ENCODE results near the gene CCL22. TPM values are rescaled to one million over a fixed set of nuclear protein-coding genes. Genes with fewer than 3 reads are reported as not detected.

CCL22 gene
- total RNA-seq, 1 donor from 2014 or later: 0.49 TPM

DNA sequence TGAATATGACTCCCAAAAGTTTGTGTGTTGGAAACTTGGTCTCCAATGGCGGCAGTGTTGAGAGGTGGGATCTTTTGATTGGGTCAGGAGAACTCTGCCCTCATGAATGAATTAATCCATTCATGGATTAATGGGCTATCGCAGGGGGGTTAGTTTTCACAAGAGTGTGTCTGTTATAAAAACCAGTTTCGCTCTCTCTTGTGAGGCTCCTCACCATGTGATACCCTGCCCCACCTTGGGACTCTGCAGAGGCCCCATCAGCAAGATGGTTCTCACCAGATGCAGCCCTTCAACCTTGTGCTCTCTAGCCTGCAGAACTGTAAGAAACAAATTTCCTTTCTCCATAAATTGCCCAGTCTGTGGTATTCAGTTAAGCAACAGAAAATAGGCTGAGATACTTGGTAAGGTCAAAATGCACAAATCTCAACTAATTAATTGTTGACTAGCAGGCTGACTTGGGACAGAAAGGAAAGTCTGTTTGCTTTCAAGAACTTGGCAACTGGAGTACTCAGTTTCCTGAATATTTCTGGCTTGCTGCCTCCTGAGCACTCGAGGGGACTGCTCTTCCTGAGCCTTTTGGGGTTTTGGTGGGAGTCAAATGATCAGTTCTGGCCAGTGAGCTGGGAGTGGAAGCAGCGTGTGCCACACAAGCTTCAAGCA is 32.2 kb downstream of the CCL22 start:
- no peaks in the 10 kb centered on the region for H3K9me3 ChIP-seq

GRCh38 chr16:57391300-57391699 is 32.7 kb downstream of the CCL22 start:
- no peak for TF ChIP-seq POLR2A (IDR thresholded peaks at IDR 0.05)
- TF ChIP-seq POLR2AphosphoS5 (IDR thresholded peaks at IDR 0.05; ENCODE audit: insufficient read depth in 1 of 2, low read depth in 1 of 2): no peak
- no peak for TF ChIP-seq CTCF (IDR thresholded peaks at IDR 0.05)
- Histone ChIP-seq H3K4me1 (peaks cover 16% of the 10 kb centered on the region), H3K4me3 (no peak overlapping the region), H3K36me3 (no peaks in the 10 kb centered on the region), H3K9me3 (no peaks in the 10 kb centered on the region), H3K27me3 (no peaks in the 10 kb centered on the region), H3K27ac (no peak overlapping the region)
- intact Hi-C loops (cut with DNase I): no loop called here
- no peak for DNase-seq (ENCODE audit: extremely low spot score in 2 of 2)

More for the DNA sequence above, 32.2 kb downstream of the CCL22 start:
- Histone ChIP-seq H3K27ac (no peak overlapping the region), H3K27me3 (no peaks in the 10 kb centered on the region), H3K36me3 (no peaks in the 10 kb centered on the region), H3K4me1 (peaks cover 19% of the 10 kb centered on the region), H3K4me3 (no peak overlapping the region)
- DNase-seq (ENCODE audit: extremely low spot score in 2 of 2): no peak
- intact Hi-C loops (cut with DNase I): no loop called here
- TF ChIP-seq POLR2A (IDR thresholded peaks at IDR 0.05): no peak
- no peak for TF ChIP-seq CTCF (IDR thresholded peaks at IDR 0.05)
- no peak for TF ChIP-seq POLR2AphosphoS5 (IDR thresholded peaks at IDR 0.05; ENCODE audit: insufficient read depth in 1 of 2, low read depth in 1 of 2)

GRCh38 chr16:57391708-57392107 is 33.1 kb downstream of the CCL22 start:
- intact Hi-C loops (cut with DNase I): no loop called here
- DNase-seq (ENCODE audit: extremely low spot score in 2 of 2): no peak
- no peaks in the 10 kb centered on the region for H3K9me3 ChIP-seq
- no peak overlapping the region for H3K27ac ChIP-seq
- no peaks in the 10 kb centered on the region for H3K27me3 ChIP-seq
- no peaks in the 10 kb centered on the region for H3K36me3 ChIP-seq
- peaks cover 12% of the 10 kb centered on the region for H3K4me1 ChIP-seq
- TF ChIP-seq CTCF (IDR thresholded peaks at IDR 0.05) (no peak), POLR2A (IDR thresholded peaks at IDR 0.05) (no peak), POLR2AphosphoS5 (IDR thresholded peaks at IDR 0.05; ENCODE audit: insufficient read depth in 1 of 2, low read depth in 1 of 2) (no peak)
- H3K4me3 ChIP-seq: no peak overlapping the region

DNA sequence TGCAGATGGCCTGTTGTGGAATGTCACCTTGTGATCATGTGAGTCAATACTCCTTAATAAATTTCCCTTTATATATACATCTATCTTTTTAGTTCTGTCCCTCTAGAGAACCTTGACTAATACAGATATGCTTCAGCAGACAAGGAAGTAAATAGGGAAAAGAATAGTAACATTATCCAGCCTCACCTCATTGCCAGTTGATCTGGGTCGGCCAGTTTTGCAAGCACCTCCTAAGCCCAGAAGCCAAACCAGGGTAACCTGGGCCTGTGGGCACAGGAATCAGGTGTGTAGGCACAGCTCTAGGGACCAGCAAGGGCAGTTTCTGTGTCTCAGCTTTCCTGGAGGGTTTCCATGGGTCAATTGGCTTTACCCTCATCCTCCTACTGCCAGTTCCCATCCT is 34.1 kb downstream of the CCL22 start:
- Histone ChIP-seq H3K9me3 (no peaks in the 10 kb centered on the region), H3K27me3 (no peaks in the 10 kb centered on the region), H3K36me3 (no peaks in the 10 kb centered on the region), H3K4me3 (no peak overlapping the region), H3K4me1 (peaks cover 6% of the 10 kb centered on the region), H3K27ac (no peak overlapping the region)
- DNase-seq (ENCODE audit: extremely low spot score in 2 of 2): no peak
- intact Hi-C loops (cut with DNase I): no loop called here
- TF ChIP-seq POLR2A (IDR thresholded peaks at IDR 0.05) (no peak), CTCF (IDR thresholded peaks at IDR 0.05) (no peak), POLR2AphosphoS5 (IDR thresholded peaks at IDR 0.05; ENCODE audit: insufficient read depth in 1 of 2, low read depth in 1 of 2) (peak in 1 of 2 donors; percentile 82)

- H3K9me3 ChIP-seq: no peaks in the 10 kb centered on the region
- H3K27me3 ChIP-seq: no peaks in the 10 kb centered on the region
- intact Hi-C loops (cut with DNase I): no loop called here
- TF ChIP-seq POLR2A (IDR thresholded peaks at IDR 0.05): no peak
- peak in 1 of 2 donors; percentile 57 for TF ChIP-seq POLR2AphosphoS5 (IDR thresholded peaks at IDR 0.05; ENCODE audit: insufficient read depth in 1 of 2, low read depth in 1 of 2)
- H3K36me3 ChIP-seq: no peaks in the 10 kb centered on the region
- DNase-seq (ENCODE audit: extremely low spot score in 2 of 2): no peak
- no peak overlapping the region for H3K4me3 ChIP-seq
- peaks cover 6% of the 10 kb centered on the region for H3K4me1 ChIP-seq
- H3K27ac ChIP-seq: no peak overlapping the region
These were observed 35.9 kb downstream of the CCL22 start for GRCh38 chr16:57394444-57394843.
